DND-41 (cell line): ENCODE measurements around the gene RNF220.

Experiments used
- CTCF ChIP-seq: IDR thresholded peaks from 2 replicates; pipeline ENCODE4 v1.5.1; 2012; ENCODE audit warnings: borderline replicate concordance, low read length, moderate library complexity, mild to moderate bottlenecking; ENCODE audit not compliant: poor library complexity, severe bottlenecking; ENCODE audit errors: extremely low read depth
- EZH2 ChIP-seq: IDR thresholded peaks from 3 replicates; pipeline ENCODE4 v1.6.1; 2012; ENCODE audit warnings: borderline replicate concordance, low read depth, mild to moderate bottlenecking, moderate library complexity, low read length, inconsistent platforms; ENCODE audit not compliant: severe bottlenecking

- TF ChIP-seq CTCF (no peak), EZH2 (no peak)
Measured at GRCh38 chr1:44662683-44663030, 257.6 kb downstream of the RNF220 start.
